T-helper 1 cell treated with Interleukin-12 subunit alpha and Interleukin-12 subunit beta and Interleukin-4 antibody, amounts not matched to agents 30 ng/mL and 1 ng/mL, for 36 hours (primary cell): ENCODE results near the gene ADCY9. TPM values are rescaled to one million over a fixed set of nuclear protein-coding genes. Genes with fewer than 3 reads are reported as not detected.

Experiments used
- intact Hi-C: fragments of 100-400 bp; cut with micrococcal nuclease; formaldehyde crosslinking; loops from one replicate; pipeline ENCODE4 v1.15.1; 2024
- total RNA-seq: library from RNA; stranded (reverse); gene quantifications from 2 replicates; pipeline ENCODE4 v1.2.3, GENCODE V29; 2022

Gene ADCY9
- total RNA-seq, 1 donor from 2014 or later, result 13.6 TPM

DNA sequence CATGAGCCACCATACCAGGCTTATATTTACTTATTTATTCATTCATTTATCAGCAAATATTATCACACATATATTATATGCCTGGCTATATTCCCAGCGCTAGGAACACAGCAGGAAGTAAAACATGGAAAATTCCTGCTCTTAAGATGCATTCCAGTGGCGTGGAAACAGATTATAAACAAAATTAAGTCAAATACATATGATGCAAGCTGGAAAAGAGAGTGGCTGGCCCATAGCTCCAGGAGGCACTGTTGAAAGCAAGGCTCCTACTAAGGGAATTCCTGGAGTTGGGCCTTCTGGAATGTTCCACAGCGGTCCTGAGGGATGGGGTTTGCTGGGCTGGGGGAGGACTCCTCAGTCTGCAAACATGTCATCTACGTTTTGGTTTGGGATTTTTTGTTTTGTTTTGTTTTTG, 18.4 kb downstream of the ADCY9 start:
- intact Hi-C loops, result no loop called here

DNA sequence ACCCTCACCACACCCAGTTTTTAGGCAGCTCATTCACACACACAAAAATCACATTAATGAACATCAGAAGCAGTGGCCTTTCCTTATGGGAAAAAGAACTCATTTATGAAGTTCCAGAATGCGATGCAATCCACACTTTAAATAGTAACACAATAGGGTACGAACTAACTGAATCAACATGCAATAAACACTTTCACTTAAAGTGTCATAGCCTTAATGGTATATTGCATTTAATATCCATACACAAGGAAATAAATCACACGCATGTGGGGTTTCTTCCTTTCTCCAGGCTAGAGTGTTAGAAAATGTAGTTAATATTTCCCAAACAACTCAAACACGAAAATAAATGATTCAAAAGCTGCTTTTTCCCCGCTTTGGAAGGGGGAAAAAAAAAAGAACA, 19.7 kb downstream of the ADCY9 start:
- intact Hi-C loops, result no loop called here

DNA sequence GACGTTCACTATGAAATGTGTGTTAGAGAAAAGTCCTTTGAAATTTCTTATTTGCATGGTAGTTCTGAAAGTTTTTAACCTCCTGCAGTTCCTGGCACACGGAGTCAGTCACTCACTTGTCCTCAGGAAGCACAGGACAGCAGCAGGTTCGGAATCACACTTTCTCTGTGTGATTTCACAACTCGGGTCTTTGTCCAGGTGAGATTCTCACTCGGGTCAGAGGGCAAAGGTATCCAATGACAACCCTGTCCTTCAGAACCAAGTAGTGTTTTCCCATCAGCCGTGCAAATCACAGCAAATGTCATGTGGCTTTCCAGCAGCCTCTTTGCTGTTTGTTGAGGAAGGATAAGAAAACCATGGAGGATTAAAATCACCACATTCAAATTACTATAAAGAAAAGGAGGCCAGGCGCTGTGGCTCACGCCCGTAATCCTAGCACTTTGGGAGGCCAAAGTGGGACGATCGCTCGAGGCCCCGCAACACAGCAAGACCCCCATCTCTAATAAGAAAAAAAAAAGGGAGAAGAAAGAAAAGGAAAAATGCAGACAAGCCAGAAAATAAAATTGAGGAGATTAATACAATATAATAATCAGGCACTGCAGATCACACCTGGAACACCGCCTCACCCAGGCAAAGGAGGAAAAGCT, 22.0 kb downstream of the ADCY9 start:
- intact Hi-C loops, result no loop called here

GRCh38 chr16:4093495-4094126, 22.6 kb downstream of the ADCY9 start:
- intact Hi-C loops, result no loop called here

- intact Hi-C loops, result no loop called here
Observed at GRCh38 chr16:4092547-4093265, 23.5 kb downstream of the ADCY9 start.

DNA sequence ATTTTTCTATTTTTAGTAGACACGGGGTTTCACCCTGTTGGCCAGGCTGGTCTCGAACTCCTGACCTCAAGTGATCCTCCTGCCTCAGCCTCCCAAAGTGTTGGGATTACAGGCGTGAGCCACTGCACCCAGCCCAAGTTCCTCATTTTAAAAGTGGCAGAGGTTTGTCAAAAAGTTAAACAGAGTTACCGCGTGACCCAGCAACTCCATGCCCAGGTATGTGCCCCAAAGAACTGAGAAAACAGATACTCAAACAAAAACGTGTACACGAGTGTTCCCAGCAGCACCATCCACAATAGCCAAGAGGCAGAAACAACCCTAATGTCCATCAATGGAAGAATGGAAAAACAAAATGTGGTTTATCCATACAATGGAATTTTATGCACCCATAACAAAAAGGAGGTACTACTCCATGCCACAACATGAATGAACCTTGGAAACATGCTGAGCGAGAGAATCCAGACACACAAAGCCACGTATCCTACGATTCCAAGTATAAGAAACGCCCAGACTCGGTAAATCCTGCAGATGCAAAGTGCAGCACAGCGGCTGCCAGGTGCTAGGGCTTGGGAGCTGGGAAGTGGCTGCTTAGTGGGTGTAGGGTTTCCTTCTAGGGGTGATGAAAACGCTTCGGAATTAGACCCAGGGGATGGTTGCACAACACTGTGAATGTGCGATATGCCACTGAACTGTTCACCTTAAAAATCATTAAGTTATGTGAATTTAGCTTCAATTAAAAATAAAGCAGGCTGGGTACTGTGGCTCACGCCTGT, 24.8 kb downstream of the ADCY9 start:
- intact Hi-C loops, result no loop called here

- intact Hi-C loops, result no loop called here
Observed at GRCh38 chr16:4090351-4090851, 25.8 kb downstream of the ADCY9 start.

DNA sequence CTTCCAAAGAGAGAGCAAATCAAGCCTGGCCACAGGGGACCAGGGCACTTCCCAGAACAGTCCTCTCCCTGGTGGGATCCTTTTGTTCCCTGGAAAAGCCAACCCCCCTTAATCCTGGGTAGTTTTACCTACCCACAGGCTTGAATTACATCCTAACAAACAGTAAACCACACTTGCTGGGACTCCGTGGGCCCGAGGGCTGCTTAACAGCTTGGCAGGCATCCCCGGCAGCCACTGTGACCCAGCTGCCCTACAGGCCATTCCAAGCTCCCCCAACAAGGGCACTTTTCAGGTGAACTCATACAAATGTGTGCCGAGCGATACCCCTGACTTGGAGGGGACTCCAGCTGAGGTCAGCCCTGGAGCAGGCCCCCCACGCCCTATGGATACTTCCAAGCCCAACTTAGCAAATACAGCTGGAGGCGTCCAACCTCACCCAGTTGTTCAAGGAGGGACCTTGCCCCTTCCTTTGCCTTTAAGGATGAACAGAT, 26.4 kb downstream of the ADCY9 start:
- intact Hi-C loops, result no loop called here

- intact Hi-C loops, result no loop called here
Observed at GRCh38 chr16:4089251-4089810, 26.9 kb downstream of the ADCY9 start.

GRCh38 chr16:4087990-4088577, 28.2 kb downstream of the ADCY9 start:
- intact Hi-C loops, result no loop called here

GRCh38 chr16:4087099-4087885, 28.9 kb downstream of the ADCY9 start:
- intact Hi-C loops, result no loop called here

DNA sequence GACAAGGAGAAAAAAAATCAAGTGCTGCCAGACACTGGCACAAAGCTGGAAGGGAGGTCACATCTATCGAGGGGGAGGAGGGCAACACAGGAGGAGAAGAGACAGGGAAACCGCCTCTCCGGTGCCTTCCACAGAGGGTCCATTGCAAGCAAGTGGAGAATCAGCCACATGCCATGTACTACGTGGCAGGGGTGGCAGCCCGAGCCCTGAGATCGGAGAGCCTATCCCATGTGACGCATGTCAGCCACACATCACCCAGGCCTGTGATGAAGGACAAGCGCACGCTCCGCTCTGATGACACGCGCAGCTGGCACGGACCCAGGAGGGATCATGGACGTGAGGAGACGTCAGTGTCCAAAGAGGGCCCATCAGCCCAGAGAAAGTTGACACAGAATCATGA, 30.1 kb downstream of the ADCY9 start:
- intact Hi-C loops, result no loop called here

GRCh38 chr16:4085405-4085970, 30.8 kb downstream of the ADCY9 start:
- intact Hi-C loops, result no loop called here

DNA sequence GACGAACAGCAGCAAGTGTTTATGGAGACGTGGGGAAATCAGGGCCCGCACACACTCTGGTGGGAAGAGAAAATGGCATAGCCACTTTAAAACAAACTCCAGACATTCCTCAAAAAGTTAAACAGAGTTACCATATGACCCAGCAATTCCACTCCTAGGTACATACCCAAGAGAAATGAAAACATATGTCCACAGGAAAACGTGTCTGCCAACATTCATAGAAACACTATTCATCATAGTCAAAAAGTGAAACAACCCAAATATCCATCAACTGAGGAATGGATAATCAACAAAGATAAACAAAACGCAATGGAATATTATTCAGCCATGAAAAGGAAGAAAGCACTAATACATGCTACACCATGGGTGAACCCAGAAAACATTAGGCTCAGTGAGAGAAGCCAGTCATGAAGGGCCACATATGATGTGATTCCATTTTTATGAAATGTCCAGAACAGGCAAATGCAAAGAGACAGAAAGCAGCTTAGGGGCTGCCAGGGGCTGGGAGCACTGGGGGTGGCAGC, 32.8 kb downstream of the ADCY9 start:
- intact Hi-C loops, result no loop called here

DNA sequence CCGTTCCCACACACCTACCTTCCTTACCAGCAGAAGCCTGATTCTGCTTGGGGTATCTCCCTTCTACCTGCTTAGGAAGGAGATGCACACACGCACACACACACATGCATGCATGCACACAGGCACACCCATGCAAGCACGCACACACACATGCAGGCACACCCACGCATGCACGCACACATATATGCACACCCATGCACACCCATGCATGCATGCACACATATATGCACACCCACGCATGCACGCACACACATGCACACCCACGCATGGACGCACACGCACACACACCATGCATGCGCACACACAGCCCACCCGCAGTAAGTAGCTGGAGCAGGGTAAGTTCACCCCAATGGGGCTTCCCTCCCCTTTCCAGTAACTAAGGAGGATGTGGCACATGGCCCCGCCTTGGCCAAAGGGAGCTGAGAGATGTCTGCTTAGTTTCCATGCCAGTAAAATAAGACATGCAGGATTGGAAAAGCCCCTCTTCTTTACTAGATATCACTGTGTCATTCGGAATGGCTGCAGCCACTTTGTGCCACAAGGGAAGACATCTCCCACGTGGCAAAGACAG, 33.7 kb downstream of the ADCY9 start:
- intact Hi-C loops, result no loop called here

DNA sequence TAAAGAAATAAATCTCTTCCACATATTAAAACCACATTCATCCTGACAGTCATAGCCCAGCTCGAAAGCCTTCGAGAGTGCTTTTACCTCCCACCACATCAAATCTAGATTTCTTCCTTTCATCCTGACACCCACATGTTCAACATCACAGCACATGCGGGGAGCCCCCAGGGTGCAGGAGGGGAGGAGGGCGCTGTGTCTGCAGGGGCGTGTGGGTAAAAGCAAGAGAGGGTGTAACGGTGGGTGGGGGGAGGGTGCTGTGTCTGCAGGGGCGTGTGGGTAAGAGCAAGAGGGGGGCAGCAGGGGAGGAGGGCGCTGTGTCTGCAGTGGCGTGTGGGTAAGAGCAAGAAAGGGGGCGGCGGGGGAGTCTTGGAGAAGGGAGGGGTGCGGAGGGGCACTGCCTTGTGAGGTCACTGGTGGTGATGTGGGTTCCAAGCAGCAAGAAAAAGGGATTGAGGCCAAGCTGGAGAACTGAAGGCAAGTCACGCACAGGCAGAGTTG, 34.7 kb downstream of the ADCY9 start:
- intact Hi-C loops, result loop anchor here (2.0 kb wide), 1 partner anchor 17 kb away; no protein-coding TSS in a partner anchor

DNA sequence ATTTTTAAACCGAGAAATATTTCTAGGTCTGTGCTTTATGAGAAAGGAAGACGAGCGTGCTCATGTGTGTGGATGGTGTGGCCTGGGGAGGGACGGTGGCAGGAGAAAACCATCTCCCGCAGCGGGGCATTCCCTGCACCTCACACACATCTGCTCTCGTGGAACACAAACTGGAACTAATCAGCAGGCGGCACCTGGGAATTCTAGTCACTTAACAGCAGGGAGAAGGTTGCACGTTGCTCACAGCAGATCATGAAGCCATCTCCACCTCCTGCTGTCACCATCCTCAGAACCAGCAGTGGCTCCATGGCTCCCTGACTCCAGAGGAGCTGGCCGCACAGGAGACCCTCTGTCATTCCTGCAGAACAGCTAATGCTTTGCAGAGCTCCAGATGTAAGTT, 35.2 kb downstream of the ADCY9 start:
- intact Hi-C loops, result loop anchor here (2.0 kb wide), 1 partner anchor 16 kb away; no protein-coding TSS in a partner anchor

DNA sequence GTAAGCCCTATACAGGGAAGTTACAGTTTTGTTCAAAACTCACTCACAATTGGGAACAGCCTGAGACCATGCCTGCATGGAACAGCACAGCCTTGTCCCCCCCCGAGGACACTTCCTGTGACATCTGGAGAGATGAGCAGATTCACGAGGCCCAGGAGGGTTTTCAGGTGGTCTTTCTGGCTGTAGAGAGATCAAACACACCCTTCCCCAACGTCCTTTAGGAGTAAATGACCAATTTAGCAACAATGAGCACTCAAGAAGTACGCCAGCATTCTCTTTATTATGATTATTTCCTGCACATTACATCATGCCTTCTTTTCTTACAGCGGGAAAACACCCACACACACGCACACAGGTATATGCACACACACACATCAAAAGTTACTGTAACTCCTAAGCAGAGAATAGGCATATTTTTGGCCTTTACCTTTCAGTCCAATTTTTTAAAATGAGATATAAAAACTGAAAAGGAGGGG, 39.0 kb downstream of the ADCY9 start:
- intact Hi-C loops, result loop anchor here (5.0 kb wide), 1 partner anchor 105 kb away; no protein-coding TSS in a partner anchor
